HG02571 (cell line): ENCODE results near the gene PDE10A.

ENCODE experiments used
- ATAC-seq: cut with Tn5 transposase; IDR thresholded peaks from one replicate; pipeline ENCODE4 v1.9.1; 2021; ENCODE audit warnings: mild to moderate bottlenecking, moderate library complexity; ENCODE audit not compliant: unreplicated experiment

Gene PDE10A

GRCh38 chr6:165426892-165427291 lies 236.1 kb downstream of the PDE10A start:
- ATAC-seq, result no peak

GRCh38 chr6:165422192-165422591 lies 240.8 kb downstream of the PDE10A start:
- ATAC-seq, result no peak

DNA sequence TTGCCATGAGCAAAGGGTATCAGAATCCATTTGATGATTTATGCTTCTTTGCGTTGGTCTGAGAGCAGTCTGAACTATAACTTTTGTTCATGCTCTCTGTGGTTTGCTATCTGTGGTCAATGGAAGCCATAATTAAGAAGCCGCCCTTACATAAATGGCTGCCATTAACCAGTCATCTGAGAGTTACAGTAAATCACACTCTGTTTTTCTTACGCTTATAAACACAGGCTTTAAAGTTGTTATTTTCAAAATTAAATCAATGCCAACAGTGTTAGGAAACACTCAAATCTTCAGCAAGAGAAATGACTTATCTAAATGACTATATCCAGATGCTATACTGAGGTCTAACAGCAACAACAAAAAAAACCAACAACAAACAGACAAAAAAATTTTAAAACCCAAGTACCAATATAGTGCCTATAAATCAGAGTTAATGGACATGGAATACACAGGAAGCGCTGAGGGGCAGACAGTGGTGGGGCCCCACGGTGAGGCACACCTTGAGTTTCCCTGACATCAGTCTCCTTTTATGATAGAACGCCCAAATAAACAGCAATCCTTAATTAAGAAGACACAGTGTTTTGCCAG lies 245.7 kb downstream of the PDE10A start:
- no peak for ATAC-seq

GRCh38 chr6:165404697-165405096 lies 258.3 kb downstream of the PDE10A start:
- no peak for ATAC-seq

GRCh38 chr6:165404296-165404695 lies 258.7 kb downstream of the PDE10A start:
- no peak for ATAC-seq

- no peak for ATAC-seq
Measured at GRCh38 chr6:165403006-165403595, 259.9 kb downstream of the PDE10A start.

GRCh38 chr6:165401092-165401491 lies 261.9 kb downstream of the PDE10A start:
- no peak for ATAC-seq

DNA sequence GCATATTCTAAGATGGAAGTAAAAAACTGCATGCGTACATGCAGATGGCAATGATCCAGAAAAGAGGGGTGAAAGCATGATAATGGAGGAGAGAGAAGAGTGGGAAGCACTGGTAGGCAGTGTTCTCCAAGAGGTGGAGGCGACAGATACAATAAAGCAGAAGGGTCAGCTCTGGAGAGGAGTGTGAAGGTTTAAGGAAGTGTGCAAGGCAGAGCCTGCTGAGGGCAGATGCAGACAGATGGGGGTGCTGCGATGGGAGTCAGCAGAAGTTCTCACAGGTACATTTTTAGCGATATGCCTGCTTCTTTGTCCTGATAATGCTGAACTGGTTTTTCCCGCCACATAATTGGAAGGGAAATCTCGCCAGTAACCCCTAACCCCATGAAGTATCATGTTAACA lies 272.6 kb downstream of the PDE10A start:
- no peak for ATAC-seq

GRCh38 chr6:165389534-165389933 lies 273.5 kb downstream of the PDE10A start:
- ATAC-seq, result no peak

GRCh38 chr6:165383323-165383722 lies 279.7 kb downstream of the PDE10A start:
- no peak for ATAC-seq

- ATAC-seq, result no peak
Measured at GRCh38 chr6:165376100-165376499, 286.9 kb downstream of the PDE10A start.

- no peak for ATAC-seq
Measured at GRCh38 chr6:165365371-165365770, 297.7 kb downstream of the PDE10A start.

DNA sequence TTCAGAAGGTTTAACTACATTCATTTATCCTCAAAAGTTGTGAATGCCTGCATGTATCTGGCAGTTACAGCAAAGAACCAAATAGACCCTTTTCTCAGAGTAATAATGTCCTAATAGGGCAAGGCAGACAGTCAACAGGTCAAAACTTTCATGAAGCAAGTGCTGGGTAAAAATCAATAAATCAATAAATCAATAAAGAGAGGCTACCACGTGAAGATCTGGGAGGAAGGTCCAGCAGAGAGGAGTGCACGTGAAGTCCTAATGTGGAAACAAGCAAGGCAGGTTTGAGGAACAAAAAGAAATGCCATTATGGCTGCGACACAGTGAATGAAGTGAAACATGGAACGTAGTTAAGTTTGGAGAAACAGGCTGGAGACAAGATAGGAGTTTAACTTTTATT lies 317.3 kb downstream of the PDE10A start:
- ATAC-seq, result no peak

DNA sequence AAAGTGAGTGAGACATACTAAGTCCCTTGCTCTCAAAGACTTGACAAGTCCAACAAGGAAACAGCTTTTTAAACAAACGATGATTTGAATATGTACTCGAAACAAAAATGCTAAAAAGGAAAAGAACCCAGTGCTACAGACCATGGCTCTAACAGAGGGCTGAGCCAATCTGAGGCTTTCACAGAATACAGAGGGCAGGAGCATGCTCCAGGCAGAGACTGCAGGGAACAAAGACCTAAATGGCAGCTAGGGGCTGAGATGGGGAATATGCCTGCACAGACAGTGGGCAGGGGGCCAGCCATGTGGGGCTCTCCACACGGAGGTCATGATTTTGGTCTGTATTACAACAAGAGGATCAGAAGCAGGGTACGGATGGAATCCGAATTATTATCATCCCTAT lies 322.5 kb downstream of the PDE10A start:
- ATAC-seq, result no peak

GRCh38 chr6:165325609-165326008 lies 337.4 kb downstream of the PDE10A start:
- no peak for ATAC-seq

DNA sequence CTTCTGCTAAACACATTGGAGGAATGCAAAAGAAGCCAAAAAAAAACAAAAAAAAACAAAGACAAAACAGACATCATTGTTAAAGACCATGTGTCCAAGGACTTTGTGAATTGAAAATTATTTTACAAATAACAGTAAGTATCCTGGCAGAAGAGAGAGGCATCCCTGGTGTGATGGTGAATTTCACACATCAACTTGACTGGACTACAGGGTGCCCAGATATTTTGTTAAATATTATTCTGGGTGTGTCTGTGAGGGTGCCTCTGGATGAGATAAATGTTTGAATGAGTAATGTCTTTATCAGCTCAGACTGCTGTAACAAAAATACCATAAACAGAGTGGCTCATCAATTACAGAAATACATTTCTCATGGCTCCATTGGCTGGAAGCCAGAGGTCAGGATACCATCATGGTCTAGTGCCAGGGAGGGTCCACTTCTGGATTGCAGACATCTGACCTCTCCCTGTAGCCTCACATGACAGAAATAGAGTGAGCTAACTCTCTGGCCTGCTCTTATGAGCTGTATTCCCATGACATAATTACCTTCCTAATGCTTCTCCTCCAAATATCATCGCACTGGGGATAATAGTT lies 341.4 kb downstream of the PDE10A start:
- ATAC-seq, result no peak

GRCh38 chr6:165321150-165321549 lies 341.9 kb downstream of the PDE10A start:
- no peak for ATAC-seq

DNA sequence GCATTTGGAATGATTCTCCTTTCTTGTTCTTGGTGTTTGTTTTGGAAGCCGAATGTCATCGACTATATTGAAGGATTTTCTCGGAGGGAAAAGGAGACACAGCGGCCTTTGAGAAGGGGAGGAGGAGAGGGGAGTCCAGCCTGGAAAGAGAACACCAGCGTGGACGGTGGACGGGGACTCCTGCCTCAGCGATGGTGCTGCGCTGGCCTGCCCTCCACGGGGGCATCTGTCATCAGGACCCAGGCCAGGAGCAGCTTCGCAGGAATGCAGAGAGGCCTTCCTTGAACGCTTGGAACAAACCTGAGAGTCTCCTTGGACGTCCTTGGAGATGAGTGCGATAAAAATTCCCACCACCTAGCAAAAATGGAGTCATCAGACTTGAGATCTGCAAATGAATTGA lies 345.3 kb downstream of the PDE10A start:
- no peak for ATAC-seq

- no peak for ATAC-seq
Measured at GRCh38 chr6:165308926-165309731, 353.9 kb downstream of the PDE10A start, which contains the start of gene C6orf118. Gene C6orf118 (minus strand): TSS chr6:165309605. CDS start chr6:165309586, 19 bp downstream.

GRCh38 chr6:165306955-165307354 lies 356.1 kb downstream of the PDE10A start:
- no peak for ATAC-seq

DNA sequence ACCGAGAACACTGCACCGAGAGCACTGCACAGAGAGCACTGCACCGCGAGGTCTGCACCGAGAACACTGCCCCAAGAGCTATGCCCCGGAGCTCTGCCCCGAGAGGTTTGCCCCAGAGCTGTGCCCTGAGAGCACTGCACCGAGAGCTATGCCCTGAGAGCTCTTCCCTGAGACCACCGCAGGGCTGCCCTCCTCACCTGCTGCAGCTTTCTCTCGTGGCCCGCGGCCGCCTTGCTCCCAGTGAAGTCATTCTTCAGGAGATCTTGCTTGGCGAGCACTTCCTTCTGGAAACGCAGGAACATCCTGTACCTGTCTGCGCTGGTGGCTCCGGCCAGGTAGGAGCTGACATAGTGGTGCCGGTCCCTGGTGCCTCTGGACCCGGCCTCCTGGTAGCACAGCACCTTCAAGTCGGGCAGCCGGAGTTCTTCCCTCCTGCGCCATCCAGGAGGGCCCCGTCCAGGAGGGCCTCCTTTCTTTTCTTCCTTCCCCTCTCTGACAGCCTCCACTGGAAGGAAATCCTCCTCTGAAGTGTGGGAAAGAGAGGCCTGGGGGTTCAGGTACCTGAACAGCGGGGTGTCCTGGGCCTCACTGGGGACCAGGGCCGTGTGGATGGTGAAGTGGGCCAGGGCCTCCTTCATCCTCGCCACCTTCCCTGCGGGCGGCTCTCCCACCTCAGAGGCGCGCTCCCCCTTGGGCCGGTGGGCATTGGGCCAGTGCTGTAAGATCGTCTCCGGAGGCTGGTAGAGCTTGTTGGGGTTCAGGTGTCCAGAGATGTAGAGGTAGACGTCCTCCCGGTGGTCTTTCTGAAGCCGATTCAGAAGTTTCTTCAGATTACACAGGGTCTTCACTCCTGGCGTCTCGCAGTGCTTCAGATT lies 361.4 kb downstream of the PDE10A start:
- ATAC-seq, result no peak
